OCI-LY1 (cell line): Measurements from ENCODE around the gene ZGRF1.
"Not testable (repeated sequence)": the region's sequence is repeated elsewhere in the genome, so short reads cannot be mapped to it uniquely, and the experiment has no call there.

ENCODE experiments used
- H2AFZ ChIP-seq: fragments of 200-600 bp; sonication (generic), shearing (Covaris generic); 2 replicates; pipeline ENCODE4 v1.6.0; 2014; ENCODE audit warnings: antibody characterized with exemption, mild to moderate bottlenecking, low read length
- H3F3A ChIP-seq: fragments of 200-600 bp; sonication (generic), shearing (Covaris generic); 2 replicates; pipeline ENCODE4 v1.6.0; 2014; ENCODE audit warnings: mild to moderate bottlenecking, antibody characterized with exemption, low read length, moderate library complexity; ENCODE audit not compliant: insufficient read depth
- H3K27ac ChIP-seq: fragments of 200-600 bp; sonication (generic); 2 replicates; pipeline ENCODE4 v1.5.1; 2014; ENCODE audit warnings: low read length, mixed run types, mild to moderate bottlenecking, low read depth; ENCODE audit not compliant: poor library complexity, severe bottlenecking
- H3K27me3 ChIP-seq: fragments of 200-600 bp; sonication (generic); 2 replicates; pipeline ENCODE4 v1.6.0; 2014; ENCODE audit warnings: antibody characterized with exemption, mild to moderate bottlenecking, low read length, moderate library complexity; ENCODE audit not compliant: insufficient read depth
- H3K36me3 ChIP-seq: fragments of 200-600 bp; sonication (generic); 2 replicates; pipeline ENCODE4 v1.6.1; 2014; ENCODE audit warnings: mild to moderate bottlenecking, antibody characterized with exemption, low read length, moderate library complexity, mixed read lengths; ENCODE audit not compliant: insufficient read depth
- H3K4me1 ChIP-seq: fragments of 200-600 bp; sonication (generic); 2 replicates; pipeline ENCODE4 v1.5.1; 2014; ENCODE audit warnings: mild to moderate bottlenecking, low read length, moderate library complexity; ENCODE audit not compliant: insufficient read depth, severe bottlenecking
- H3K4me2 ChIP-seq: fragments of 200-600 bp; sonication (generic), shearing (Covaris generic); 2 replicates; pipeline ENCODE4 v1.6.1; 2014; ENCODE audit warnings: low read length
- H3K4me3 ChIP-seq: fragments of 200-600 bp; sonication (generic); 2 replicates; pipeline ENCODE4 v1.5.1; 2014; ENCODE audit warnings: low read length, low read depth, mild to moderate bottlenecking, mixed read lengths; ENCODE audit not compliant: poor library complexity, severe bottlenecking
- H3K79me2 ChIP-seq: fragments of 200-600 bp; shearing (Covaris generic); 2 replicates; pipeline ENCODE4 v1.6.1; 2016; ENCODE audit warnings: mixed run types, low read length, mixed read lengths; ENCODE audit not compliant: insufficient read depth
- H3K9ac ChIP-seq: fragments of 200-600 bp; sonication (generic), shearing (Covaris generic); 2 replicates; pipeline ENCODE4 v1.6.1; 2014; ENCODE audit warnings: mild to moderate bottlenecking, low read length, mixed read lengths
- H3K9me2 ChIP-seq: fragments of 200-600 bp; sonication (generic), shearing (Covaris generic); 2 replicates; pipeline ENCODE4 v1.6.1; 2014; ENCODE audit warnings: low read depth, mild to moderate bottlenecking, low read length, mixed read lengths
- H3K9me3 ChIP-seq: fragments of 200-600 bp; shearing (Covaris generic); 2 replicates; pipeline ENCODE4 v1.6.1; 2014; ENCODE audit warnings: low read length, mixed read lengths
- H4K20me1 ChIP-seq: fragments of 200-600 bp; sonication (generic), shearing (Covaris generic); 2 replicates; pipeline ENCODE4 v1.6.0; 2016; ENCODE audit warnings: mild to moderate bottlenecking, low read length; ENCODE audit not compliant: insufficient read depth
- EZH2 ChIP-seq: fragments of 200-600 bp; sonication (generic), shearing (Covaris generic); IDR thresholded peaks from 2 replicates; pipeline ENCODE4 v1.8.0; 2017; ENCODE audit warnings: borderline replicate concordance, mixed run types, mild to moderate bottlenecking, antibody characterized with exemption, low read length, moderate library complexity, mixed read lengths
- TF ChIP-seq, protein P1 (sequence below): fragments of 200-600 bp; sonication (generic), shearing (Covaris generic); IDR thresholded peaks from 2 replicates; pipeline ENCODE4 v1.5.1; 2017; ENCODE audit warnings: mild to moderate bottlenecking, antibody characterized with exemption, low read length, moderate library complexity, mixed read lengths

ZGRF1 gene

DNA sequence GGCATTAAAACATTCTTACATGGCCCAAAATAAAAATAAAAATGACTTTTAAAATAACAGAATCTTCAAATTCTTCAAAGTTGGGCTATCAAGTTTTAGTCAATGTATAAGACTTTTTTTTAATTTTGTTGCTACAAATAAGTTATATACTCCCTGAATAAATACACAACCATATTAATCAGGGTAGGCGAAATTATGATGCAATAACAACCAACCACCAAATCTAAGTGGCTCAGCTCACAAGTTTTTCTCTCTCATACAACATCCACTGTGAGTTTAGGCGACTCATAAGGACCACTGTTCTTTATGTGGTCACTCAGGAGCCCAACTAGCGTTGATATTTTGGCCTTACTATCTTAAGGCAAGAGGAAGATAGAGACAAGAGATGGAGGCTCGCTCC, 131.9 kb downstream of the ZGRF1 start:
- Histone ChIP-seq H3K9me3 (no peaks in the 10 kb centered on the region), H3K27ac (no peak overlapping the region), H3K9ac (no peak overlapping the region), H3K4me3 (no peak overlapping the region), H3K4me2 (no peak overlapping the region), H2AFZ (no peak overlapping the region), H3F3A (no peaks in the 10 kb centered on the region), H3K9me2 (no peaks in the 10 kb centered on the region), H4K20me1 (no peaks in the 10 kb centered on the region), H3K4me1 (no peaks in the 10 kb centered on the region), H3K79me2 (no peaks in the 10 kb centered on the region), H3K27me3 (0 out of 2 replicates have a peak, but pooled peaks cover 2% of the 10 kb centered on the region), H3K36me3 (no peaks in the 10 kb centered on the region)
- TF ChIP-seq EZH2, result no peak
- TF ChIP-seq, protein P1, sequence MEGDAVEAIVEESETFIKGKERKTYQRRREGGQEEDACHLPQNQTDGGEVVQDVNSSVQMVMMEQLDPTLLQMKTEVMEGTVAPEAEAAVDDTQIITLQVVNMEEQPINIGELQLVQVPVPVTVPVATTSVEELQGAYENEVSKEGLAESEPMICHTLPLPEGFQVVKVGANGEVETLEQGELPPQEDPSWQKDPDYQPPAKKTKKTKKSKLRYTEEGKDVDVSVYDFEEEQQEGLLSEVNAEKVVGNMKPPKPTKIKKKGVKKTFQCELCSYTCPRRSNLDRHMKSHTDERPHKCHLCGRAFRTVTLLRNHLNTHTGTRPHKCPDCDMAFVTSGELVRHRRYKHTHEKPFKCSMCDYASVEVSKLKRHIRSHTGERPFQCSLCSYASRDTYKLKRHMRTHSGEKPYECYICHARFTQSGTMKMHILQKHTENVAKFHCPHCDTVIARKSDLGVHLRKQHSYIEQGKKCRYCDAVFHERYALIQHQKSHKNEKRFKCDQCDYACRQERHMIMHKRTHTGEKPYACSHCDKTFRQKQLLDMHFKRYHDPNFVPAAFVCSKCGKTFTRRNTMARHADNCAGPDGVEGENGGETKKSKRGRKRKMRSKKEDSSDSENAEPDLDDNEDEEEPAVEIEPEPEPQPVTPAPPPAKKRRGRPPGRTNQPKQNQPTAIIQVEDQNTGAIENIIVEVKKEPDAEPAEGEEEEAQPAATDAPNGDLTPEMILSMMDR, result no peak

DNA sequence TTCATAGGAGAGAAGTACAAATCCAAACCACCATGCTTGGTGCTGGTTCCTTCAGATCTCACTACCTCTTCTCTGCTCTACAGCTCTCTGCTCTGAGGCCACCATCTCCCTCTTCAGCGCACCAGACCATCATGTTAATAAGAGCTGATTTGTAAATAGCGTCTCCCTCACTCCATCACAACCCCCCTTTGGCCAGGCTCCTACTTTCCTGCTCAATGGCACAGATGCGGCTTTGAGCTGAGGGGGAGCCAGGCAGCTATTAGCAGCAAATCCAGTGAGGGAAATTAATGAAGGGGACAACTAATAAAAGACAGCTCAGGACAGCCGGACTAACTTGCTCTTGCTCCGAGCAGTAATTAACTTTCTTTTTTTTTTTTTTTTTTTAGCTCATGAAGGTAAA, 133.8 kb downstream of the ZGRF1 start:
- H4K20me1 ChIP-seq, result no peaks in the 10 kb centered on the region
- no peak overlapping the region for H3K9ac ChIP-seq
- no peaks in the 10 kb centered on the region for H3K36me3 ChIP-seq
- no peak overlapping the region for H3K4me3 ChIP-seq
- H3F3A ChIP-seq, result no peaks in the 10 kb centered on the region
- H3K9me2 ChIP-seq, result no peaks in the 10 kb centered on the region
- H3K4me1 ChIP-seq, result no peaks in the 10 kb centered on the region
- no peaks in the 10 kb centered on the region for H3K9me3 ChIP-seq
- no peaks in the 10 kb centered on the region for H3K27me3 ChIP-seq
- H2AFZ ChIP-seq, result no peak overlapping the region
- no peak overlapping the region for H3K27ac ChIP-seq
- H3K4me2 ChIP-seq, result no peak overlapping the region
- no peaks in the 10 kb centered on the region for H3K79me2 ChIP-seq
- TF ChIP-seq EZH2, result no peak
- TF ChIP-seq, protein P1, result no peak

DNA sequence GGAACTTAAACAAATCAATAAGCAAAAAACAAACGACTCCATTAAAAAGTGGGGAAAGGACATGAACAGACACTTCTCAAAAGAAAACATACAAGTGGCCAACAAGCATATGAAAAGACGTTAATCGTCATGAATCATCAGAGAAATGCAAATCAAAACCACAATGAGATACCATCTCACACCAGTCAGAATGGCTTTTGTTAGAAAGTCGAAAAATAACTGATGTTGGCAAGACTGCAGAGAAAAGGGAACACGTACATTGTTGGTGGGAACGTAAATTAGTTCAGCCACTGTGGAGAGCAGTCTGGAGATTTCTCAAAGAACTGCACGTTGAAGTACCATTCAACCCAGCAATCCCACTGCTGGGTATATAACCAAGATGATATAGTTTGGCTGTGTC, 144.4 kb downstream of the ZGRF1 start:
- H2AFZ ChIP-seq, result no peak overlapping the region
- no peak overlapping the region for H3K27ac ChIP-seq
- H3K9ac ChIP-seq, result no peak overlapping the region
- no peaks in the 10 kb centered on the region for H3K9me2 ChIP-seq
- peaks cover 2% of the 10 kb centered on the region; the same call in 1 of the 2 replicates for H3K9me3 ChIP-seq
- TF ChIP-seq, protein P1, result no peak
- TF ChIP-seq EZH2, result no peak
- no peaks in the 10 kb centered on the region for H3K79me2 ChIP-seq
- no peaks in the 10 kb centered on the region for H3K27me3 ChIP-seq
- H3K4me1 ChIP-seq, result no peaks in the 10 kb centered on the region
- no peak overlapping the region for H3K4me3 ChIP-seq
- no peaks in the 10 kb centered on the region for H4K20me1 ChIP-seq
- H3K4me2 ChIP-seq, result no peak overlapping the region
- H3K36me3 ChIP-seq, result no peaks in the 10 kb centered on the region
- no peaks in the 10 kb centered on the region for H3F3A ChIP-seq

DNA sequence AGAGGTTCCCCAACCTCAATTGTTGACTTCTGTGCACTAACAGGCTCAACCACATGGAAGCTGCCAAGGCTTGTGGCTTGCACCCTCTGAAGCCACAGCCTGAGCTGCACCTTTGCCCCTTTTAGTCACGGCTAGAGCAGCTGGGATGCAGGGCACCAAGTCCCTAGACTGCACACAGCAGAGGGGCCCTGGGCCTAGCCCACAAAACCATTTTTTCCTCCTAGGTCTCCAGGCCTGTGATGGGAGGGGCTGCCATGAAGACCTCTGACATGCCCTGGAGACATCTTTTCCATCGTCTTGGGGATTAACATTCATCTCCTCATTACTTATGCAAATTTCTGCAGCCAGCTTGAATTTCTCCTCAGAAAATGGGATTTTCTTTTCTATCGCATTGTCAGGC, 145.9 kb downstream of the ZGRF1 start:
- not testable (repeated sequence) for H3K4me1 ChIP-seq, H4K20me1 ChIP-seq, H2AFZ ChIP-seq, H3K79me2 ChIP-seq, H3F3A ChIP-seq, H3K4me2 ChIP-seq, H3K9ac ChIP-seq, H3K4me3 ChIP-seq, H3K27me3 ChIP-seq, H3K9me3 ChIP-seq, H3K36me3 ChIP-seq, H3K27ac ChIP-seq, H3K9me2 ChIP-seq
